ENCODE data around the gene KCNN3. TPM values are rescaled to one million over a fixed set of nuclear protein-coding genes. Genes with fewer than 3 reads are reported as not detected.

Gene KCNN3
- total and polyA plus RNA-seq, 2 of the 13 experiments (the other 11 are each of a cell fraction or from before 2014, with no cell fraction given) = not detected

DNA sequence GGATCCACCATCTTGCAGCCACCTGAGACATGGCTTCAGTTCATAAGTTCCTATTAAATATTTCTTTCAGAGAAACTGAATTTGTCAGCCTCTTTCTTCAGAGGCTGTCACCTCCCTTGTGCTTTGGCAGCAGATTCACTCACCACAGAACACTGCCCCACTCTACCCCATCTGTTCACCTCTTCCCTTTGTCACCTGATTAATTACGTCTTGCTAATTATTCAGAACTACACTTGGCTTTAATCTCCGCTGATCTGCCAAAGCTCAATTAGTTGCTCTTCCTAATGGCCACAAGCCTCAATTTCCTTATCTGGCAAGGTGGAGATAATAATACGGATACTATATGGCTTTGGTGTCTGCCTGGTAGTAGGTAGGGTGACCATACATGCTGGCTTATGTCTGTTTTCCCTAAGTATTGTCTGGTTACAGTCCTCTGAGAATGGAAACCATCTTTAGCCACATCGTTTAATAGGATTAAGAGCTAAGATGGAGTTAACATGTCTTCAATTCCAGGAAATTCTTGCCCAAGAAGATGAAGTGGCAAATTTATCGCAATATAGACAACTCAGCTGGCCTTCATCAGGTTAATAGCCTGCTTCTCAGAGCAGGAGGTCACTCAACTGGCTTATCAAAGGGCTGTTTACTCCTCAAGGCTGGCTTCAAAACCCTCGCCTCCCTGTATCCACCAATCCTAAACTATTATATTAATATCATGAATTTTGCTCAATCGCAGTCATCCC lies 203.9 kb downstream of the KCNN3 start:
- H3K36me3 ChIP-seq (replicated peaks in 1 of 2; ENCODE audit: control insufficient read depth in 1 of 2, insufficient read depth in 2 of 2, low read length in 2 of 2) = no peaks in the 10 kb centered on the region
- H2AFZ ChIP-seq (ENCODE audit: low read length) = no peak overlapping the region
- H3K4me2 ChIP-seq (ENCODE audit: low read depth, low read length) = no peak overlapping the region
- no peak overlapping the region for H3K9ac ChIP-seq (ENCODE audit: insufficient read depth, low read depth, low read length)
- no peaks in the 10 kb centered on the region for H3K9me3 ChIP-seq (ENCODE audit: low read length)
- H3K4me1 ChIP-seq (ENCODE audit: insufficient read depth, low read length) = no peaks in the 10 kb centered on the region
- H3K79me2 ChIP-seq (ENCODE audit: insufficient read depth, low read length) = no peaks in the 10 kb centered on the region
- no peak overlapping the region for H3K27ac ChIP-seq (ENCODE audit: extremely low read length, insufficient read depth, low read length)
- no peak for DNase-seq (ENCODE audit: low spot score)
- ChIA-PET POLR2A (no interaction called here), CTCF (ENCODE audit: low intra/inter-chr PET ratio, low total read pairs) (no interaction called here)
- no TSS peak for BruUV-seq (replicated peaks)
- no peak for FAIRE-seq
- WGBS (ENCODE audit: low lambda C conversion rate) = 24% methylated on average over 7 of the region's 7 CpGs
- H3K27me3 ChIP-seq (ENCODE audit: control insufficient read depth in 1 of 2, insufficient read depth in 2 of 2, low read length in 2 of 2) = no peaks in the 10 kb centered on the region; a peak in 1 of 5 replicates
- no peak for ATAC-seq
- no peak overlapping the region for H3K4me3 ChIP-seq (replicated peaks in 1 of 3; ENCODE audit: insufficient read depth in 1 of 3, low read depth in 2 of 3, low read length in 3 of 3)
- intact Hi-C loops (cut with micrococcal nuclease; ENCODE audit: unreplicated experiment) = no loop called here
- in situ Hi-C loops (cut with HindIII; ENCODE audit: extremely low pct_ligation_motif_present, low pct_unique_long_range_greater_than_20kb) = loop anchor here (10.0 kb wide), 2 partner anchors 89 to 209 kb away; partner anchors contain the start of gene KCNN3
- TF ChIP-seq RBFOX2 (IDR thresholded peaks at IDR 0.05; ENCODE audit: low read depth, low read length) (no peak), HOXA3 (CRISPR knock-in tag; IDR thresholded peaks at IDR 0.05) (no peak), ZNF136 (CRISPR knock-in tag; IDR thresholded peaks at IDR 0.05; ENCODE audit: low read depth) (no peak), SIX1 (CRISPR knock-in tag; IDR thresholded peaks at IDR 0.05; ENCODE audit: borderline replicate concordance) (no peak), ZBTB1 (CRISPR knock-in tag; IDR thresholded peaks at IDR 0.05; ENCODE audit: borderline replicate concordance) (no peak), PHF21A (CRISPR knock-in tag; IDR thresholded peaks at IDR 0.05) (no peak), FIP1L1 (IDR thresholded peaks at IDR 0.05; ENCODE audit: borderline replicate concordance, insufficient read depth, low read depth, low read length) (no peak), PHB2 (IDR thresholded peaks at IDR 0.05; ENCODE audit: partially characterized antibody) (no peak), ZNF383 (CRISPR knock-in tag; IDR thresholded peaks at IDR 0.05; ENCODE audit: borderline replicate concordance) (no peak), ZNF329 (CRISPR knock-in tag; IDR thresholded peaks at IDR 0.05; ENCODE audit: low read depth) (no peak), ZNF75D (CRISPR knock-in tag; IDR thresholded peaks at IDR 0.05; ENCODE audit: borderline replicate concordance) (no peak)
- TF ChIP-seq, protein P1, sequence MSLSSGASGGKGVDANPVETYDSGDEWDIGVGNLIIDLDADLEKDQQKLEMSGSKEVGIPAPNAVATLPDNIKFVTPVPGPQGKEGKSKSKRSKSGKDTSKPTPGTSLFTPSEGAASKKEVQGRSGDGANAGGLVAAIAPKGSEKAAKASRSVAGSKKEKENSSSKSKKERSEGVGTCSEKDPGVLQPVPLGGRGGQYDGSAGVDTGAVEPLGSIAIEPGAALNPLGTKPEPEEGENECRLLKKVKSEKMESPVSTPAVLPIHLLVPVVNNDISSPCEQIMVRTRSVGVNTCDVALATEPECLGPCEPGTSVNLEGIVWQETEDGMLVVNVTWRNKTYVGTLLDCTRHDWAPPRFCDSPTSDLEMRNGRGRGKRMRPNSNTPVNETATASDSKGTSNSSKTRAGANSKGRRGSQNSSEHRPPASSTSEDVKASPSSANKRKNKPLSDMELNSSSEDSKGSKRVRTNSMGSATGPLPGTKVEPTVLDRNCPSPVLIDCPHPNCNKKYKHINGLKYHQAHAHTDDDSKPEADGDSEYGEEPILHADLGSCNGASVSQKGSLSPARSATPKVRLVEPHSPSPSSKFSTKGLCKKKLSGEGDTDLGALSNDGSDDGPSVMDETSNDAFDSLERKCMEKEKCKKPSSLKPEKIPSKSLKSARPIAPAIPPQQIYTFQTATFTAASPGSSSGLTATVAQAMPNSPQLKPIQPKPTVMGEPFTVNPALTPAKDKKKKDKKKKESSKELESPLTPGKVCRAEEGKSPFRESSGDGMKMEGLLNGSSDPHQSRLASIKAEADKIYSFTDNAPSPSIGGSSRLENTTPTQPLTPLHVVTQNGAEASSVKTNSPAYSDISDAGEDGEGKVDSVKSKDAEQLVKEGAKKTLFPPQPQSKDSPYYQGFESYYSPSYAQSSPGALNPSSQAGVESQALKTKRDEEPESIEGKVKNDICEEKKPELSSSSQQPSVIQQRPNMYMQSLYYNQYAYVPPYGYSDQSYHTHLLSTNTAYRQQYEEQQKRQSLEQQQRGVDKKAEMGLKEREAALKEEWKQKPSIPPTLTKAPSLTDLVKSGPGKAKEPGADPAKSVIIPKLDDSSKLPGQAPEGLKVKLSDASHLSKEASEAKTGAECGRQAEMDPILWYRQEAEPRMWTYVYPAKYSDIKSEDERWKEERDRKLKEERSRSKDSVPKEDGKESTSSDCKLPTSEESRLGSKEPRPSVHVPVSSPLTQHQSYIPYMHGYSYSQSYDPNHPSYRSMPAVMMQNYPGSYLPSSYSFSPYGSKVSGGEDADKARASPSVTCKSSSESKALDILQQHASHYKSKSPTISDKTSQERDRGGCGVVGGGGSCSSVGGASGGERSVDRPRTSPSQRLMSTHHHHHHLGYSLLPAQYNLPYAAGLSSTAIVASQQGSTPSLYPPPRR (CRISPR knock-in tag; IDR thresholded peaks at IDR 0.05; ENCODE audit: borderline replicate concordance) = no peak
- TF ChIP-seq, protein P2, sequence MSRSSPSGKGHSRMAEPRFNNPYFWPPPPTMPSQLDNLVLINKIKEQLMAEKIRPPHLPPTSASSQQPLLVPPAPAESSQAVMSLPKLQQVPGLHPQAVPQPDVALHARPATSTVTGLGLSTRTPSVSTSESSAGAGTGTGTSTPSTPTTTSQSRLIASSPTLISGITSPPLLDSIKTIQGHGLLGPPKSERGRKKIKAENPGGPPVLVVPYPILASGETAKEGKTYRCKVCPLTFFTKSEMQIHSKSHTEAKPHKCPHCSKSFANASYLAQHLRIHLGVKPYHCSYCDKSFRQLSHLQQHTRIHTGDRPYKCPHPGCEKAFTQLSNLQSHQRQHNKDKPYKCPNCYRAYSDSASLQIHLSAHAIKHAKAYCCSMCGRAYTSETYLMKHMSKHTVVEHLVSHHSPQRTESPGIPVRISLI (CRISPR knock-in tag; IDR thresholded peaks at IDR 0.05; ENCODE audit: borderline replicate concordance) = no peak
- TF ChIP-seq, protein P3, sequence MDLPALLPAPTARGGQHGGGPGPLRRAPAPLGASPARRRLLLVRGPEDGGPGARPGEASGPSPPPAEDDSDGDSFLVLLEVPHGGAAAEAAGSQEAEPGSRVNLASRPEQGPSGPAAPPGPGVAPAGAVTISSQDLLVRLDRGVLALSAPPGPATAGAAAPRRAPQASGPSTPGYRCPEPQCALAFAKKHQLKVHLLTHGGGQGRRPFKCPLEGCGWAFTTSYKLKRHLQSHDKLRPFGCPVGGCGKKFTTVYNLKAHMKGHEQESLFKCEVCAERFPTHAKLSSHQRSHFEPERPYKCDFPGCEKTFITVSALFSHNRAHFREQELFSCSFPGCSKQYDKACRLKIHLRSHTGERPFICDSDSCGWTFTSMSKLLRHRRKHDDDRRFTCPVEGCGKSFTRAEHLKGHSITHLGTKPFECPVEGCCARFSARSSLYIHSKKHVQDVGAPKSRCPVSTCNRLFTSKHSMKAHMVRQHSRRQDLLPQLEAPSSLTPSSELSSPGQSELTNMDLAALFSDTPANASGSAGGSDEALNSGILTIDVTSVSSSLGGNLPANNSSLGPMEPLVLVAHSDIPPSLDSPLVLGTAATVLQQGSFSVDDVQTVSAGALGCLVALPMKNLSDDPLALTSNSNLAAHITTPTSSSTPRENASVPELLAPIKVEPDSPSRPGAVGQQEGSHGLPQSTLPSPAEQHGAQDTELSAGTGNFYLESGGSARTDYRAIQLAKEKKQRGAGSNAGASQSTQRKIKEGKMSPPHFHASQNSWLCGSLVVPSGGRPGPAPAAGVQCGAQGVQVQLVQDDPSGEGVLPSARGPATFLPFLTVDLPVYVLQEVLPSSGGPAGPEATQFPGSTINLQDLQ (CRISPR knock-in tag; IDR thresholded peaks at IDR 0.05) = no peak
- no peaks in the 10 kb centered on the region for H4K20me1 ChIP-seq (ENCODE audit: insufficient read depth, low read length)

Measured in HepG2 (cell line).